ENCODE results near the gene GNPAT. TPM values are rescaled to one million over a fixed set of nuclear protein-coding genes. Genes with fewer than 3 reads are reported as not detected.

Gene GNPAT
- total RNA-seq, 1 experiment from 2014 or later = 40.5 TPM

DNA sequence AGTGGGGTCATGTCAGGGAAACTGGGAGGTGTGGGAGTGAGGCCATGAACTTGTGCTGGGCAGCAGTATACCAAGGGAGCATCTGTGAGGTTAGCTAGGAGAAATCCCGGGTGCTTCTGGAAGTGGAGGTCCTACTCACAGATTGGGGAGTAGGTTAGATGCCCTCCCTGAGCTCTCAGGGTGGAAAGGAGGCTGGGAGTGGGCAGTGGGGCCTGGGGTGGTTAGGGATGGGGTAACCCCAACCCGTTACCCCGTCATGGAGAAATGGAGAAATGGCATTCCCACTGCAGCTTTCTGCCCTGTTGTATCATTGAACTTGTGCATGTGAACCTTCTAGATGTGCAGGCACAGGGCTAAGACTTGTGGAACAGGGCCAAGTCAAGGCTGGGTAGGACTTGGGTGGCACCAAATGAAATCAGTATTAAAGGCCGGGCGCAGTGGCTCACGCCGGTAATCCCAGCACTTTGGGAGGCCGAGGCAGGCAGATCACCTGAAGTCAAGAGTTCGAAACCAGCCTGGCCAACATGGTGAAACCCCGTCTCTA lies 69.5 kb downstream of the GNPAT start:
- H3K27me3 ChIP-seq (ENCODE audit: low read length) = no peaks in the 10 kb centered on the region
- ATAC-seq = no peak
- H3K9ac ChIP-seq (ENCODE audit: low read length) = no peak overlapping the region
- no peaks in the 10 kb centered on the region for H4K20me1 ChIP-seq (ENCODE audit: low read length)
- ChIA-PET POLR2A (ENCODE audit: unreplicated experiment) (no interaction called here), CTCF (no interaction called here)
- no peaks in the 10 kb centered on the region for H3K36me3 ChIP-seq (ENCODE audit: low read depth, low read length)
- no peak for DNase-seq
- H3K9me2 ChIP-seq (replicated peaks; ENCODE audit: low read length) = no peaks in the 10 kb centered on the region
- no peaks in the 10 kb centered on the region for H3F3A ChIP-seq (ENCODE audit: low read length, unreplicated experiment)
- H3K4me3 ChIP-seq (ENCODE audit: low read length) = no peak overlapping the region
- H3K4me1 ChIP-seq (ENCODE audit: insufficient read depth, low read length) = no peaks in the 10 kb centered on the region
- BruUV-seq (replicated peaks) = no TSS peak
- no peaks in the 10 kb centered on the region for H3K9me3 ChIP-seq (ENCODE audit: low read length)
- no peak overlapping the region for H2AFZ ChIP-seq (ENCODE audit: low read length)
- H3K4me2 ChIP-seq (ENCODE audit: low read length) = no peak overlapping the region
- intact Hi-C loops (cut with micrococcal nuclease) = no loop called here
- H3K79me2 ChIP-seq (ENCODE audit: low read length) = no peaks in the 10 kb centered on the region
- TF ChIP-seq CTCF (conservative IDR thresholded peaks at IDR 0.05; ENCODE audit: low read depth, low read length) (no peak), EZH2 (IDR thresholded peaks at IDR 0.05; ENCODE audit: low read length, unreplicated experiment) (no peak), EZH2phosphoT487 (IDR thresholded peaks at IDR 0.05; ENCODE audit: borderline replicate concordance, low read length) (no peak)
- no peak overlapping the region for H3K27ac ChIP-seq (ENCODE audit: low read length)

DNA sequence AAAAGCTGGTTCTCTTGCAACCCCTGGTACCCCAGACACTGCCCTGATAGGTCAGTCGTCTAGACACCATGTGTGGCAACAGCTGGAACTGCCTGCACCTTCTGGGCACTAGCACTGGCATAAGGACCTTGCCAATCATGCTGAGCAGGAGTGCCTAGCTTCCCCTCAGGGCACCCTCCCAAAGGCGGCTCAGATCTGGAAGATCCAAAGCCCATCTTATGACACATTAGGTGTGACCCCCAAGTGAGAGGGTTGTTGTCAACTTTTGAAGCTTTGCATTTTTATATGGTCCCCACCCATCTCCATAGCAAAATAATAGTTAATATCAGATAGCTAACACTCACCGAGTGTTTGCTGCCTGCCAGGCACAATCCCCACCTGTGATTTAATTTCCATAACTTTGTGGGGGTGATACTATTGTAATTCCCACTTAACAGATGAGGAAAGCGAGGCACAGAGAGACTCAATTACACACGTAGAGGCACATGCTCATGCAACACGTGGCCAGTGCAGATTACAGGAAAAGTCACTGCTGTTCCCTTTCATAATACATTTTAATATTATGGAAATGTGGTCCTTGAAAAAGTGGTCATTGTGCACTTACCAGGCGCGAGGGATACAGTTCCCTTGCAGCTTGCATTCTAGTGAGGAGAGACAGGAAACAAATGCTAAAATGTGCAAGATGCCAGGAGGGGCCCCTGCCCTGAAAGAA lies 70.9 kb downstream of the GNPAT start:
- Histone ChIP-seq H3K27ac (ENCODE audit: low read length) (no peak overlapping the region), H3K79me2 (ENCODE audit: low read length) (no peaks in the 10 kb centered on the region), H3K4me3 (ENCODE audit: low read length) (no peak overlapping the region), H3K9ac (ENCODE audit: low read length) (no peak overlapping the region), H3K9me2 (replicated peaks; ENCODE audit: low read length) (no peaks in the 10 kb centered on the region), H3K9me3 (ENCODE audit: low read length) (no peaks in the 10 kb centered on the region), H3K36me3 (ENCODE audit: low read depth, low read length) (no peaks in the 10 kb centered on the region), H3K4me2 (ENCODE audit: low read length) (no peak overlapping the region), H2AFZ (ENCODE audit: low read length) (no peak overlapping the region), H3K27me3 (ENCODE audit: low read length) (no peaks in the 10 kb centered on the region), H3F3A (ENCODE audit: low read length, unreplicated experiment) (no peaks in the 10 kb centered on the region), H4K20me1 (ENCODE audit: low read length) (no peaks in the 10 kb centered on the region), H3K4me1 (ENCODE audit: insufficient read depth, low read length) (no peaks in the 10 kb centered on the region)
- ChIA-PET POLR2A (ENCODE audit: unreplicated experiment) (no interaction called here), CTCF (interaction anchor here (0.6 kb wide), 1 partner anchor 23 kb away, joined by 3 read pairs; no protein-coding TSS in a partner anchor)
- no TSS peak for BruUV-seq (replicated peaks)
- TF ChIP-seq CTCF (conservative IDR thresholded peaks at IDR 0.05; ENCODE audit: low read depth, low read length) = no peak
- no peak for TF ChIP-seq EZH2 (IDR thresholded peaks at IDR 0.05; ENCODE audit: low read length, unreplicated experiment)
- intact Hi-C loops (cut with micrococcal nuclease) = no loop called here
- DNase-seq = no peak
- ATAC-seq = no peak

DNA sequence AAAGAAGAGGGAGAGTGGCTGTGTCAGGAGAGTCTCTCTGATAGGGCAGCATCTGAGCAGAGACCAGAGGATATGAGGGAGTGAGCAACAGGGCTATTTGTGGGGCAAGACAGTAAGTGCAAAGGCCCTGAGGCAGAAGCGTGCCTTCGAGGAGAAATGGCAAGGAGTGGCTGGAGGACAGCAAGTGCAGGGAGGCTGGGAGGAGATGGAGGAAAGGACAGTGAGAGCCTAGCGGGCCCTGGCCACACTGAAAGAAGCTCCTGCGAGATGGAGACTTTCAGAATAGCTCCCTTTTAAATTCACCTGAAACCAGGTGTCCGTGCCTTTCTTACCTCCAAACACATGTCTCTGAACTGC lies 71.4 kb downstream of the GNPAT start:
- H3K79me2 ChIP-seq (ENCODE audit: low read length) = no peaks in the 10 kb centered on the region
- H3K36me3 ChIP-seq (ENCODE audit: low read depth, low read length) = no peaks in the 10 kb centered on the region
- TF ChIP-seq EZH2phosphoT487 (IDR thresholded peaks at IDR 0.05; ENCODE audit: borderline replicate concordance, low read length) (no peak), EZH2 (IDR thresholded peaks at IDR 0.05; ENCODE audit: low read length, unreplicated experiment) (no peak), CTCF (conservative IDR thresholded peaks at IDR 0.05; ENCODE audit: low read depth, low read length) (no peak)
- no peaks in the 10 kb centered on the region for H3K9me2 ChIP-seq (replicated peaks; ENCODE audit: low read length)
- no peaks in the 10 kb centered on the region for H3F3A ChIP-seq (ENCODE audit: low read length, unreplicated experiment)
- H3K27ac ChIP-seq (ENCODE audit: low read length) = no peak overlapping the region
- ChIA-PET CTCF (no interaction called here), POLR2A (ENCODE audit: unreplicated experiment) (no interaction called here)
- DNase-seq (no peak), ATAC-seq (no peak)
- no peak overlapping the region for H2AFZ ChIP-seq (ENCODE audit: low read length)
- H4K20me1 ChIP-seq (ENCODE audit: low read length) = no peaks in the 10 kb centered on the region
- H3K9ac ChIP-seq (ENCODE audit: low read length) = no peak overlapping the region
- H3K4me3 ChIP-seq (ENCODE audit: low read length) = no peak overlapping the region
- no peaks in the 10 kb centered on the region for H3K9me3 ChIP-seq (ENCODE audit: low read length)
- H3K27me3 ChIP-seq (ENCODE audit: low read length) = no peaks in the 10 kb centered on the region
- intact Hi-C loops (cut with micrococcal nuclease) = no loop called here
- BruUV-seq (replicated peaks) = no TSS peak
- H3K4me2 ChIP-seq (ENCODE audit: low read length) = no peak overlapping the region
- H3K4me1 ChIP-seq (ENCODE audit: insufficient read depth, low read length) = no peaks in the 10 kb centered on the region
